Measurements from ENCODE around the gene HJV.

Gene HJV

GRCh38 chr1:145997016-145997717 lies 24.4 kb downstream of the HJV start:
- no peak for TF ChIP-seq CTCF (IDR thresholded peaks at IDR 0.05; ENCODE audit: low read depth, low read length)
- H3K27me3 ChIP-seq, result no peaks in the 10 kb centered on the region
- H3K4me3 ChIP-seq (ENCODE audit: low read depth, low read length), result peak overlapping the region; percentile 83
- DNase-seq, result no peak
- H3K9me3 ChIP-seq, result no peaks in the 10 kb centered on the region
- H3K36me3 ChIP-seq, result peaks cover 33% of the 10 kb centered on the region
- peaks cover 6% of the 10 kb centered on the region for H3K4me1 ChIP-seq

GRCh38 chr1:145996433-145997015 lies 25.0 kb downstream of the HJV start, which contains the start of gene TXNIP:
TXNIP (minus strand) TSS chr1:145996579; CDS start chr1:145996266, 313 bp downstream.
- Histone ChIP-seq H3K4me3 (ENCODE audit: low read depth, low read length) (peak within 1 kb of the TSS; percentile 83), H3K9me3 (no peaks in the 10 kb centered on the region), H3K36me3 (peaks cover 33% of the 10 kb centered on the region), H3K4me1 (peaks cover 6% of the 10 kb centered on the region), H3K27me3 (no peaks in the 10 kb centered on the region)
- peak; percentile 98 for DNase-seq
- no peak for TF ChIP-seq CTCF (IDR thresholded peaks at IDR 0.05; ENCODE audit: low read depth, low read length)

GRCh38 chr1:145995964-145996432 lies 25.5 kb downstream of the HJV start:
- Histone ChIP-seq H3K9me3 (no peaks in the 10 kb centered on the region), H3K36me3 (peaks cover 33% of the 10 kb centered on the region), H3K27me3 (no peaks in the 10 kb centered on the region), H3K4me3 (ENCODE audit: low read depth, low read length) (peak overlapping the region; percentile 83), H3K4me1 (peaks cover 6% of the 10 kb centered on the region)
- TF ChIP-seq CTCF (IDR thresholded peaks at IDR 0.05; ENCODE audit: low read depth, low read length), result no peak
- no peak for DNase-seq

GRCh38 chr1:145995148-145995881 lies 26.2 kb downstream of the HJV start:
- TF ChIP-seq CTCF (IDR thresholded peaks at IDR 0.05; ENCODE audit: low read depth, low read length), result no peak
- no peak for DNase-seq
- no peaks in the 10 kb centered on the region for H3K9me3 ChIP-seq
- H3K4me1 ChIP-seq, result peaks cover 6% of the 10 kb centered on the region
- H3K27me3 ChIP-seq, result no peaks in the 10 kb centered on the region
- peak overlapping the region; percentile 83 for H3K4me3 ChIP-seq (ENCODE audit: low read depth, low read length)
- peaks cover 33% of the 10 kb centered on the region for H3K36me3 ChIP-seq

GRCh38 chr1:145994391-145995120 lies 27.0 kb downstream of the HJV start:
- DNase-seq, result no peak
- Histone ChIP-seq H3K4me1 (peaks cover 6% of the 10 kb centered on the region), H3K27me3 (no peaks in the 10 kb centered on the region), H3K9me3 (no peaks in the 10 kb centered on the region), H3K4me3 (ENCODE audit: low read depth, low read length) (peak overlapping the region; percentile 83), H3K36me3 (peaks cover 33% of the 10 kb centered on the region)
- TF ChIP-seq CTCF (IDR thresholded peaks at IDR 0.05; ENCODE audit: low read depth, low read length), result no peak
